ENCODE measurements around the gene DLX2.
A peak's percentile ranks its signal among the peaks of the same experiment; 100 is the strongest.

The DLX2 gene

GRCh38 chr2:172093416-172094293 lies 9.0 kb downstream of the DLX2 start:
- no peak for FAIRE-seq

GRCh38 chr2:172092716-172093415 lies 9.8 kb downstream of the DLX2 start:
- no peak for FAIRE-seq

- no peak for FAIRE-seq
Observed at GRCh38 chr2:172091761-172092566, 10.7 kb downstream of the DLX2 start.

GRCh38 chr2:172091000-172091641 lies 11.6 kb downstream of the DLX2 start:
- FAIRE-seq: peak; percentile 51

GRCh38 chr2:172090044-172090961 lies 12.4 kb downstream of the DLX2 start:
- FAIRE-seq: no peak

GRCh38 chr2:172089633-172090032 lies 13.1 kb downstream of the DLX2 start:
- FAIRE-seq: no peak

GRCh38 chr2:172089005-172089504 lies 13.6 kb downstream of the DLX2 start:
- no peak for FAIRE-seq

GRCh38 chr2:172088245-172089004 lies 14.3 kb downstream of the DLX2 start:
- no peak for FAIRE-seq

- FAIRE-seq: no peak
Observed at GRCh38 chr2:172087780-172088244, 14.9 kb downstream of the DLX2 start.

GRCh38 chr2:172087207-172087779 lies 15.4 kb downstream of the DLX2 start:
- FAIRE-seq: no peak

- no peak for FAIRE-seq
Observed at GRCh38 chr2:172086241-172087206, 16.2 kb downstream of the DLX2 start.

GRCh38 chr2:172085460-172086159 lies 17.1 kb downstream of the DLX2 start, which contains the start of gene DLX1:
Gene DLX1 (plus strand): TSS chr2:172085507. CDS start chr2:172085678, 171 bp downstream.
- no peak for FAIRE-seq

GRCh38 chr2:172084645-172085459 lies 17.8 kb downstream of the DLX2 start:
- FAIRE-seq: peak; percentile 96

- FAIRE-seq: no peak
Observed at GRCh38 chr2:172084395-172084644, 18.4 kb downstream of the DLX2 start.

- no peak for FAIRE-seq
Observed at GRCh38 chr2:172083628-172084394, 18.9 kb downstream of the DLX2 start.

GRCh38 chr2:172082944-172083627 lies 19.6 kb downstream of the DLX2 start:
- FAIRE-seq: no peak
